Stromal cell of bone marrow (primary cell): Measurements from ENCODE around the gene TMEM63B.
"Not testable (repeated sequence)": the region's sequence is repeated elsewhere in the genome, so short reads cannot be mapped to it uniquely, and the experiment has no call there.

Source experiments
- DNase-seq: peaks from one replicate; pipeline ENCODE4 v3.0.0-alpha.2; 2012; ENCODE audit warnings: low read depth

The TMEM63B gene

GRCh38 chr6:44094403-44095242, 32.7 kb upstream of the TMEM63B start:
- DNase-seq = no peak

DNA sequence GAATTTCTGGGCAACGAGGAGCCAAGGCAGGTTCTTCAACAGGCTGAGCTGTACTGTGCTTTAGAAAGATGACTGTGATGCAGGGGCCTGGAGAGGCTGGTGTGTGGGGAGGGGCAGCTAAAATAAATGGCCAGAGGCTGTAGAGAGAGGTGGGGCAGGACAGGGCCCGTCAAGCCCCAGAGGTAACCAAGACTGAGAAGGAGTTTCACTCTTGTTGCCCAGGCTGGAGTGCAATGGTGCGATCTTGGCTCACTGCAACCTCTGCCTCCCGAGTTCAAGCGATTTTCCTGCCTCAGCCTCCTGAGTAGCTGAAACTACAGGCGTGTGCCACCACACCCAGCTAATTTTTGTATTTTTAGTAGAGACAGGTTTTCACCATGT, 32.1 kb upstream of the TMEM63B start:
- DNase-seq = not testable (repeated sequence)

- peak; percentile 52 for DNase-seq
Observed at GRCh38 chr6:44096612-44097011, 30.7 kb upstream of the TMEM63B start.

GRCh38 chr6:44097782-44098317, 29.5 kb upstream of the TMEM63B start:
- DNase-seq = no peak

DNA sequence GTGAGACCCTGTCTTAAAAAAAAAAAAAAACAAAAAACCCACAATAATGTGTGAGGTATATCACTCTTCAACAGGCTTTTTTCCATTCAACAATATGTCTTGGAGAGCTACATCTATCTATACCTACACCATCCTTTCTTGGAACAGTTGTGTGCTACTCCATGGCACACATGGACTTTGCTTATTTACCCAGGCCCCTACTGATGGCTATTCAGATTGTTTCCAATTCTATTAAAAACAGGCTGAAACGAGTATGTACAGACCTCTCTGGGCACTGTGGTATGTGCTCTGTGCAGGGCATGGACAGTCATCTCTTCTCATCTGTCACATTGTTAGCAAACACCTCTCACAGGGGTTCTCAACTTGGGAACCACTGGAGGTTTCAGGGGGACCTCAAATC, 28.2 kb upstream of the TMEM63B start:
- DNase-seq = no peak

DNA sequence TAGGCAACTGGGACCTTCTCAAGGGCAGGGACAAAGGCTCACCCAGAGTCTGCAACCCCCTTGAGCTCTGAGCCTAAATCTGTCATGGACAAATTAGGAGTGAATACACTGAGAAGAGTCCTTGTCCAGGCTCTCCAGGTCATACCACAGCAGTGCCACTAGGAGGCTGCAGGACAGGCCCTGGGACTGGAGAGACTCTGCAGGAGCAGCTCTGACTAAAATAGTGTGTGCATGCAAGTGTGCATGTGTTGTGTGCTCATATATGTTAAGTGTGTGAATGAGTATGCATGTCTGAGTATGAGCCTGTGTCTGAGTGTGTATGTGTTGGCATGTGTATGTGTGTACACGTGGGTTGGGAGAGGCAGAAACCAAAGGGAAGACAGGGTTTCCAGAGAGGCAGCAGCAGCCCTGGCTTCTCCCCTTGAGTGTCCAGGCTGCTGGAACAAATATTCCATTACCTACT, 27.2 kb upstream of the TMEM63B start:
- DNase-seq = no peak

- no peak for DNase-seq
Observed at GRCh38 chr6:44101832-44102231, 25.5 kb upstream of the TMEM63B start.

GRCh38 chr6:44102527-44102926, 24.8 kb upstream of the TMEM63B start:
- no peak for DNase-seq

- DNase-seq = no peak
Observed at GRCh38 chr6:44104481-44105021, 22.8 kb upstream of the TMEM63B start.

DNA sequence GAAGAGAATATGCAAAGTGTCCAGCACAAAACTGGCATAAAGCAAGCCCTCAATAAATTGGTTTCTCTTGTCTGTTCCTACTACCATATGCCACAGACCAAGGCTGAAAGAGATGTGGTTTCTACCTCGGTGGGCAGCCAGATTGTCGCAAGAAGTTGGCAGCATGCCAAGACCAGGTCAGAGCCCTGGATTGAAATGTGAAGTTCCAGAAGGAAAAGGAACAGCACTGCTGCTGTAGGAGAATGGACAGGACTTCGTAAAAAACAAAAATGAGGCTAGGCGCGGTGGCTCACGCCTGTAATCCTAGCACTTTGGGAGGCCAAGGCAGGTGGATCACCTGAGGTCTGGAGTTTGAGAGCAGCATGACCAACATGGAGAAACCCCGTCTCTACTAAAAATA, 22.2 kb upstream of the TMEM63B start:
- no peak for DNase-seq

GRCh38 chr6:44105993-44106740, 21.2 kb upstream of the TMEM63B start:
- DNase-seq = no peak

DNA sequence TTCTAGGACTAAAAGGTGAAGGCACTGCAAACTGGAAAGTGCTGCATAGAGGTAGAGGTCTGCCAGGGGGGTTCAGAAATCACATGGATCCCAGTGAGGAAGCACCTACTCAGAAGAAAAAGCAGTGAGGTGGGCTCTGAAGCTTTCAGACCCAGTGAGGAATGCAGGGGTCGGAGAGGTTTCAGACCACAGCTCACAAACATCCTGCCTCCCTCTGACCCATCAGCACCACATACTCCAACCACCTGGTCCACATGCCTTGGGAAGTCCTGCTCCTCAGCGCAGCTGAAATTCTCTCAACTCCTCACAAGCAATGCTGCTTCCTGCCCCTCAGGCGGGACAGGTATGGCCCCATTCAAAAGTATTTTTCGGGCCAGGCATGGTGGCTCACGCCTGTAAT, 20.3 kb upstream of the TMEM63B start:
- DNase-seq = no peak

GRCh38 chr6:44108471-44108870, 18.9 kb upstream of the TMEM63B start:
- DNase-seq = no peak

DNA sequence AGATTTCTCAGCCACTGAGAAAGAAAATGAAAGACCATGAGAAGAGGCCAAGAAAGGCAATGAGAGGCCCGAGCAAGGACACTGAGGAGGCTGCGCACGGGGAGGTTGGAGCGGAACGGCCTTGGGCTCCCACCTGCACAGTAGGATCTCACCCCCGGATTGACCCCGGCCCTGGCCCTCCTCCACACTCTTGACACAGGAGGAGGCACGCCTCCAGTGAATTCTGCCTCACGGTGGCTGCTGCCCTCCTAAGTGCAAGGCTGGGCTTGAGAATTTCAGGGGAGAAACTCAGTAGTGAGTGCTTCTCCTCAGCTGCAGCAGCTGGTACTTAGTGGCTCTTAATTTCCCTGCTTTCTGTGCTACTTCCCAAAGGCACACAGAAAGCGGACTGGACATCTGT, 18.1 kb upstream of the TMEM63B start:
- no peak for DNase-seq

GRCh38 chr6:44110005-44110676, 17.2 kb upstream of the TMEM63B start:
- DNase-seq = no peak

GRCh38 chr6:44110966-44111365, 16.4 kb upstream of the TMEM63B start:
- DNase-seq = no peak

DNA sequence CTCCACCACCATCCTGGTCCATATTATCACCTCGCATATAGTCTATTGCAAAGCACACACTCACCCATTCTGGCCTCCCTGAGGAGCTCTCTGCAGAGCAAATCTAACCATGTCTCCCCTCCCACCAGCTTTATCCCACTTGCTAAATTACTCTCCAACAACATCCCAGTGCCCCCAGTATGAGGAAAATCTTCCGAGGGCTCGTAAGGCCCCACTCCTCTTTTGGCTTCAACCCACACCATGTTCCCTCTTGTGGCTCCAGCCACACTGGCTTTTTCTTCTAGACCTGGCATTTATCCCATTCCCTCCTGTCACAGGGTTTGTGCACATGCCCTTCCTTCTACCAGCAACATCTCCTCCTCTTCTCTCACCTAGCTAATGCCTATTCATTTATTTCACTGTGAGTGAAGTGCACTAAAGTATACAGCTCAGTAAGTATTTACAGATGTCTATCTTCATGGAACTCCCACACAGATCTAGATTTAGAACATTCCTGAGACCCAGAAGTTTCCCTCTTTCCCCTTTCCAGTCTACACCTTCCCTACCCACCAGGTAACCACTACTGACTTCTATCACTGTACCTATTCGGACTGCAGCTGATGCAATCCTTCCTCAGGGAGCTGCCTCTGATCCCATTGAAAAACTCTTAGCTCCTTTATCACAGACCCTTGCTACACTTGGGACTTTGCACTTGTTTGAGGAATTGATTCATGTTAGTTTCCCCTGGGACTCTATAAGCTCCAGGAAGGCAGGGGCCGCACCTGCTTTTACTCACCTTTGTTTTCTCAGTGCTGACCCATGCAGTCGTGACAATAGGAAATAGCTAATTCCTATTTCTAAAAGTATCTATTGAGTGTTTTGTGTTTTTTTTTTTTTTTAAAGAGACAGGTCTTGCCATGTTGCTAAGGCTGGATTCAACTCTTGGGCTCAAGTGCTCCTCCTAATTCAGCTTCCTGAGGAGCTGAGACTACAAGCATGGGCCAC, 15.6 kb upstream of the TMEM63B start:
- no peak for DNase-seq

DNA sequence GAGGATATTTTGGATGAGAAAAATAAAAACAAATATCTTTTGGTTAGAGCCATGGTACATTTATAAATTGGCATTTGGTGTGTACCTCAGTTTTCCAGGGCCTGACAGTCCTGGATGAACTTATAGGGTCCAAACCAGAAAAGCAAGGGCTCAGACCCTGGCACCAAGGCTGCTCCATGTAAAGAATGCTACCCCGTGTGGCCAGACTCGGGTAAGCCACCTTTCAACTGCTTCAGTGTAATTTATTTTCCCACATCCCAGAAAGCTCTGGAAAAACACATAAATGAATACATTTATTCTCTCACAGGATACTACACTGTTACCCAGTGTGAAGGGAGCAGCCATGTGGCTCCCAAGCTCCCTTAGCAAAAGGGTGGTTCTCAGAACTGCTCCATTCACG, 13.9 kb upstream of the TMEM63B start:
- DNase-seq = no peak

- DNase-seq = no peak
Observed at GRCh38 chr6:44115866-44116265, 11.5 kb upstream of the TMEM63B start.

- peak; percentile 93 for DNase-seq
Observed at GRCh38 chr6:44116641-44117382, 10.5 kb upstream of the TMEM63B start.
